B cell (primary cell): Measurements from ENCODE around the gene APRT. TPM values are rescaled to one million over a fixed set of nuclear protein-coding genes. Genes with fewer than 3 reads are reported as not detected.

Experiments used
- ATAC-seq: fragments of 200-7000 bp; cut with Tn5 transposase; one replicate; pipeline ENCODE4 v1.10.0; 2021; ENCODE audit warnings: low read depth, mild to moderate bottlenecking, moderate number of reproducible peaks, moderate library complexity
- CTCF ChIA-PET: fragments of 350-600 bp; sonication (Branson Sonifier 250); formaldehyde crosslinking; loops from one replicate; lab custom pipeline; 2021; ENCODE audit warnings: antibody characterized with exemption, inconsistent platforms; lab: Charles Lee
- POLR2A ChIA-PET: fragments of 350-600 bp; sonication (Branson Sonifier 250); formaldehyde crosslinking; loops from one replicate; lab custom pipeline; 2021; ENCODE audit warnings: antibody characterized with exemption; lab: Charles Lee
- DNase-seq: peaks from one replicate; pipeline ENCODE4 v3.0.0; 2013
- H2AFZ ChIP-seq: 2 replicates; pipeline ENCODE4 v1.6.1; 2012; ENCODE audit warnings: mild to moderate bottlenecking, low read depth, low read length; ENCODE audit not compliant: insufficient read depth, poor library complexity, severe bottlenecking
- H3K27ac ChIP-seq, 2 donors: 1 replicate in 1 of 2; 2 replicates in 1 of 2; pipeline ENCODE4 v1.5.1; 2012 to 2013; ENCODE audit warnings: low read length in 2 of 2, mild to moderate bottlenecking in 2 of 2, moderate library complexity in 1 of 2
- H3K27me3 ChIP-seq, 4 experiments: fragments of 200-600 bp in 1 of 4; sonication (generic) in 1 of 4; replicated peaks in 1 of 4; 1 replicate in 2 of 4; 2 replicates in 2 of 4; pipeline versions ENCODE4 v1.6.1 to v1.7.0; 2013 to 2016; ENCODE audit warnings: low read length in 3 of 4, mild to moderate bottlenecking in 2 of 4, mixed read lengths in 1 of 4, moderate library complexity in 1 of 4; ENCODE audit not compliant: insufficient read depth in 4 of 4, control insufficient read depth in 3 of 4; ENCODE audit errors: control extremely low read depth in 1 of 4
- H3K36me3 ChIP-seq, 2 experiments: replicated peaks in 1 of 2; 1 replicate in 1 of 2; 2 replicates in 1 of 2; pipeline versions ENCODE4 v1.6.1 to v1.7.1; 2013; ENCODE audit warnings: low read length in 1 of 2; ENCODE audit not compliant: insufficient read depth in 2 of 2, control insufficient read depth in 1 of 2; ENCODE audit errors: control extremely low read depth in 1 of 2, extremely low read depth in 1 of 2
- H3K4me1 ChIP-seq, 2 donors: fragments of 200-600 bp in 1 of 2; sonication (generic) in 1 of 2; 1 replicate in 1 of 2; 2 replicates in 1 of 2; pipeline versions ENCODE4 v1.5.1 to v1.6.1; 2013 to 2017; ENCODE audit warnings: low read length in 2 of 2; ENCODE audit not compliant: control insufficient read depth in 2 of 2, insufficient read depth in 2 of 2
- H3K4me2 ChIP-seq: replicated peaks from 2 replicates; pipeline ENCODE3; 2012; ENCODE audit warnings: mild to moderate bottlenecking, low read depth, low read length; ENCODE audit not compliant: poor library complexity, severe bottlenecking
- H3K4me3 ChIP-seq, 5 experiments: fragments of 200-600 bp in 1 of 5; sonication (generic) in 1 of 5; 1 replicate in 3 of 5; 2 replicates in 2 of 5; pipeline versions ENCODE4 v1.5.1 to v1.7.0; 2011 to 2016; ENCODE audit warnings: low read length in 4 of 5, mild to moderate bottlenecking in 4 of 5, low read depth in 2 of 5, control low read depth in 1 of 5, moderate library complexity in 1 of 5; ENCODE audit not compliant: insufficient read depth in 1 of 5; ENCODE audit errors: control extremely low read depth in 1 of 5, extremely low read depth in 1 of 5
- H3K79me2 ChIP-seq: fragments of 200-600 bp; sonication (generic); one replicate; pipeline ENCODE4 v1.6.0; 2016; ENCODE audit warnings: low read length; ENCODE audit not compliant: control insufficient read depth, insufficient read depth
- H3K9ac ChIP-seq: fragments of 200-600 bp; sonication (generic); 2 replicates; pipeline ENCODE4 v1.6.1; 2017; ENCODE audit warnings: mild to moderate bottlenecking, low read length, moderate library complexity
- H3K9me3 ChIP-seq, 3 donors: one replicate each; pipeline versions ENCODE4 v1.6.1 to v1.7.1; 2013; ENCODE audit warnings: low read length in 2 of 3; ENCODE audit not compliant: control insufficient read depth in 2 of 3, insufficient read depth in 1 of 3; ENCODE audit errors: control extremely low read depth in 1 of 3
- H4K20me1 ChIP-seq: 2 replicates; pipeline ENCODE4 v1.6.0; 2012; ENCODE audit warnings: mild to moderate bottlenecking, low read length; ENCODE audit not compliant: insufficient read depth, control insufficient read depth, poor library complexity, severe bottlenecking
- H3K27ac Mint-ChIP-seq: one replicate; pipeline ENCODE4 v1.8.0; 2021; ENCODE audit warnings: mixed read lengths
- H3K27me3 Mint-ChIP-seq: one replicate; pipeline ENCODE4 v1.8.0; 2021; ENCODE audit warnings: mixed read lengths
- H3K4me1 Mint-ChIP-seq: one replicate; pipeline ENCODE4 v1.8.0; 2021; ENCODE audit warnings: mixed read lengths
- H3K4me3 Mint-ChIP-seq: one replicate; pipeline ENCODE4 v1.8.0; 2021; ENCODE audit warnings: mixed read lengths
- H3K9me3 Mint-ChIP-seq: one replicate; pipeline ENCODE4 v1.8.0; 2022; ENCODE audit warnings: mixed read lengths; ENCODE audit not compliant: insufficient read depth
- CTCF ChIP-seq: fragments of 200-600 bp; IDR thresholded peaks from one replicate; pipeline ENCODE4 v1.8.0; 2022; ENCODE audit warnings: antibody characterized with exemption, mild to moderate bottlenecking
- EZH2 ChIP-seq: IDR thresholded peaks from 2 replicates; pipeline ENCODE4 v1.6.1; 2012; ENCODE audit warnings: borderline replicate concordance, low read depth, mild to moderate bottlenecking, moderate library complexity, low read length; ENCODE audit not compliant: insufficient read depth, poor library complexity, severe bottlenecking
- WGBS: methylation state at CpG from one replicate; pipeline ENCODE4 v1.1.5; 2013; ENCODE audit warnings: missing lambda C conversion rate; ENCODE audit not compliant: insufficient coverage; 5-methylcytosine and 5-hydroxymethylcytosine counted together
- intact Hi-C: fragments of 100-400 bp; cut with micrococcal nuclease; formaldehyde crosslinking; loops from one replicate; pipeline ENCODE4 v1.10.0; 2022
- polyA plus RNA-seq: library from polyadenylated mRNA; depleted of rRNA; stranded (reverse); fragments of >200 nt; gene quantifications from 2 replicates; pipeline ENCODE4 v1.2.3, GENCODE V29; 2012
- total RNA-seq, 2 donors: library from RNA; stranded (reverse); fragments of 120-200 nt in 1 of 2; gene quantifications; 1 replicate in 1 of 2; 2 replicates in 1 of 2; pipeline versions ENCODE4 v1.2.3 to v1.2.4, GENCODE V29; 2013 to 2022

The APRT gene
- total and polyA plus RNA-seq, 2 donors (not counting 1 experiment from before 2014, with no cell fraction given), result 124 to 161 TPM

- peak overlapping the region in 4 of 5 experiments; percentile 83 to 98 (median 96) for H3K4me3 ChIP-seq
- CTCF ChIA-PET, result interaction anchor here (1.0 to 3.0 kb wide), 7 partner anchors 24 to 771 kb away, joined by 3 to 50 read pairs (median 5); partner anchors contain the start of genes APRT and ZNF778
These were observed 44.5 kb upstream of the APRT start for GRCh38 chr16:88856122-88856827.

More at GRCh38 chr16:88856122-88856827, 44.5 kb upstream of the APRT start:
- Mint-ChIP-seq H3K9me3 (no peaks in the 10 kb centered on the region), H3K27ac (peak overlapping the region; percentile 94), H3K4me3 (peak overlapping the region; percentile 97), H3K27me3 (no peaks in the 10 kb centered on the region), H3K4me1 (peaks cover 39% of the 10 kb centered on the region)
- POLR2A ChIA-PET, result interaction anchor here (1.3 to 1.9 kb wide), 2 partner anchors 44 to 111 kb away, joined by 3 to 11 read pairs; partner anchors contain the start of gene APRT
- whole genome bisulfite sequencing, result 37% methylated on average over 32 of the region's 53 CpGs
- Histone ChIP-seq H4K20me1 (peaks cover 40% of the 10 kb centered on the region), H3K9me3 (no peaks in the 10 kb centered on the region), H3K4me1 (peaks cover 30 to 36% of the 10 kb centered on the region in 2 donors), H3K4me2 (peak overlapping the region; percentile 91), H3K9ac (peak overlapping the region; percentile 87), H3K79me2 (peaks cover 44% of the 10 kb centered on the region), H3K36me3 (peaks cover 0 to 19% of the 10 kb centered on the region in 2 experiments), H3K27me3 (no peaks in the 10 kb centered on the region), H2AFZ (peak overlapping the region; percentile 92), H3K27ac (peak overlapping the region; percentile 41 to 84)
- peak; percentile 17 for ATAC-seq
- DNase-seq, result peak; percentile 52
- intact Hi-C loops, result loop anchor here (2.0 kb wide), 2 partner anchors 53 to 65 kb away; partner anchors contain the start of gene CDT1
- TF ChIP-seq CTCF, result no peak
- no peak for TF ChIP-seq EZH2
